ENCODE measurements around the gene GARIN5A. TPM values are rescaled to one million over a fixed set of nuclear protein-coding genes. Genes with fewer than 3 reads are reported as not detected.

The GARIN5A gene
- total RNA-seq, 1 experiment from 2014 or later: 2.0 TPM

GRCh38 chr19:50455992-50456391 is 20.7 kb downstream of the GARIN5A start:
- Histone ChIP-seq H3K4me1 (ENCODE audit: control insufficient read depth, insufficient read depth, low read length) (no peaks in the 10 kb centered on the region; the same call in 1 of the 2 replicates), H3K36me3 (ENCODE audit: control insufficient read depth, insufficient read depth, low read length) (no peaks in the 10 kb centered on the region), H3K9me3 (ENCODE audit: control insufficient read depth, insufficient read depth, low read depth, low read length) (no peaks in the 10 kb centered on the region), H3K4me3 (ENCODE audit: low read depth in 2 of 2, low read length in 2 of 2) (no peak overlapping the region), H3K27ac (ENCODE audit: low read length) (no peak overlapping the region), H3K27me3 (ENCODE audit: control insufficient read depth, insufficient read depth, low read length) (no peaks in the 10 kb centered on the region)
- TF ChIP-seq REST (IDR thresholded peaks at IDR 0.05; ENCODE audit: insufficient read depth in 1 of 2, low read depth in 2 of 2, low read length in 1 of 2): no peak
- TF ChIP-seq POLR2AphosphoS5 (IDR thresholded peaks at IDR 0.05; ENCODE audit: low read depth, low read length): no peak
- TF ChIP-seq SIN3A (IDR thresholded peaks at IDR 0.05; ENCODE audit: borderline replicate concordance, insufficient read depth, low read depth, low read length): no peak
- no peak for TF ChIP-seq CTCF (IDR thresholded peaks at IDR 0.05)
- in situ Hi-C loops (cut with HindIII; ENCODE audit: low pct_unique_long_range_greater_than_20kb, low sequenced_read_pairs): no loop called here
- BruUV-seq (replicated peaks): no TSS peak
- ChIA-PET CTCF (no interaction called here), POLR2A (no interaction called here)
- intact Hi-C loops (cut with micrococcal nuclease; ENCODE audit: unreplicated experiment): no loop called here
- no peak for DNase-seq (ENCODE audit: low read depth, low spot score)
- no peak for ATAC-seq

- no peak overlapping the region for H3K4me3 ChIP-seq (ENCODE audit: low read depth in 2 of 2, low read length in 2 of 2)
- no peak for TF ChIP-seq TCF7L2 (IDR thresholded peaks at IDR 0.05; ENCODE audit: low read depth, low read length)
- no peak for TF ChIP-seq SIN3A (IDR thresholded peaks at IDR 0.05; ENCODE audit: borderline replicate concordance, insufficient read depth, low read depth, low read length)
- TF ChIP-seq REST (IDR thresholded peaks at IDR 0.05; ENCODE audit: insufficient read depth in 1 of 2, low read depth in 2 of 2, low read length in 1 of 2): no peak
- TF ChIP-seq POLR2AphosphoS5 (IDR thresholded peaks at IDR 0.05; ENCODE audit: low read depth, low read length): no peak
- no peak for TF ChIP-seq CTCF (IDR thresholded peaks at IDR 0.05)
- no peak overlapping the region for H3K27ac ChIP-seq (ENCODE audit: low read length)
- H3K27me3 ChIP-seq (ENCODE audit: control insufficient read depth, insufficient read depth, low read length): no peaks in the 10 kb centered on the region
- ATAC-seq (no peak), DNase-seq (ENCODE audit: low read depth, low spot score) (no peak)
- H3K36me3 ChIP-seq (ENCODE audit: control insufficient read depth, insufficient read depth, low read length): no peaks in the 10 kb centered on the region
- ChIA-PET CTCF (no interaction called here), POLR2A (no interaction called here)
- no peaks in the 10 kb centered on the region for H3K9me3 ChIP-seq (ENCODE audit: control insufficient read depth, insufficient read depth, low read depth, low read length)
- in situ Hi-C loops (cut with HindIII; ENCODE audit: low pct_unique_long_range_greater_than_20kb, low sequenced_read_pairs): no loop called here
- BruUV-seq (replicated peaks): no TSS peak
- intact Hi-C loops (cut with micrococcal nuclease; ENCODE audit: unreplicated experiment): no loop called here
- H3K4me1 ChIP-seq (ENCODE audit: control insufficient read depth, insufficient read depth, low read length): no peaks in the 10 kb centered on the region
Measured at GRCh38 chr19:50453243-50453642, 23.4 kb downstream of the GARIN5A start.

All from Panc1 (cell line).